Measurements from ENCODE around the gene POU2AF2.

- TF ChIP-seq POLR2AphosphoS5 (IDR thresholded peaks at IDR 0.05; ENCODE audit: low read depth, low read length) (no peak), TAF1 (IDR thresholded peaks at IDR 0.05; ENCODE audit: borderline replicate concordance, insufficient read depth, low read length) (no peak)
Observed at GRCh38 chr11:111334532-111335502, 89.3 kb downstream of the POU2AF2 start.

Measured in PFSK-1 (cell line).